AG10803 (cell line): ENCODE results near the gene NEGR1.

Experiments
- DNase-seq: peaks from one replicate; pipeline ENCODE4 v3.0.0; 2010; ENCODE audit warnings: low read depth
- H3K4me3 ChIP-seq: 2 replicates; pipeline ENCODE4 v1.5.1; 2011; ENCODE audit warnings: mild to moderate bottlenecking, low read length, control low read depth
- CTCF ChIP-seq: conservative IDR thresholded peaks from 2 replicates; pipeline ENCODE4 v1.5.1; 2011; ENCODE audit warnings: mild to moderate bottlenecking, low read length, control low read depth, inconsistent platforms

NEGR1 gene

GRCh38 chr1:71645015-71645414, 637.3 kb downstream of the NEGR1 start:
- no peak for DNase-seq
- no peak overlapping the region for H3K4me3 ChIP-seq
- no peak for TF ChIP-seq CTCF

GRCh38 chr1:71641903-71642302, 640.4 kb downstream of the NEGR1 start:
- DNase-seq: no peak
- no peak overlapping the region for H3K4me3 ChIP-seq
- TF ChIP-seq CTCF: no peak

- H3K4me3 ChIP-seq: no peak overlapping the region
- DNase-seq: no peak
These were observed 641.3 kb downstream of the NEGR1 start for GRCh38 chr1:71640998-71641397.

DNA sequence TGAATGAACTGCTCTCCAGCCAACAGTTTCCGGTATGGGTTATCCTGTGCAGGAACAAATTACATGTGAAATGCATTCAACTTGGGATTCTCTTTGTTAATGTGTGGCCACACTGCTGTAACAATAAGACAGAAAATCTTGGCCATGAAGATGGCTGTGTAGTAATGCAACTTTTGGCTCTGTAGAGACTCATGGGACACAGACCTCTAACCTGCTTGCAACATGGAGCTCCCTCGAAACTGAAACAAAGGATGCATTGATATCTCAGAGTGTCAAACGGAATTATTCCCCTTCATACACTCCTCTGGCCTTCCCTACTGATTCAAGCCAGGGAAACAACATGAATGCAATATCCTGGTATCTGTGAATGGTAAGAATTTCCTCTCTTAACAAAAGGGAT, 642.2 kb downstream of the NEGR1 start:
- TF ChIP-seq CTCF: no peak
- no peak for DNase-seq
- no peak overlapping the region for H3K4me3 ChIP-seq

More at GRCh38 chr1:71640998-71641397, 641.3 kb downstream of the NEGR1 start:
- no peak for TF ChIP-seq CTCF

- DNase-seq: peak; percentile 70
- no peak for TF ChIP-seq CTCF
These were observed 644.1 kb downstream of the NEGR1 start for GRCh38 chr1:71638081-71638766.

GRCh38 chr1:71635568-71635967, 646.8 kb downstream of the NEGR1 start:
- TF ChIP-seq CTCF: no peak
- no peak overlapping the region for H3K4me3 ChIP-seq
- no peak for DNase-seq

More at GRCh38 chr1:71638081-71638766, 644.1 kb downstream of the NEGR1 start:
- H3K4me3 ChIP-seq: no peak overlapping the region

GRCh38 chr1:71634159-71634558, 648.2 kb downstream of the NEGR1 start:
- no peak for TF ChIP-seq CTCF
- no peak for DNase-seq
- no peak overlapping the region for H3K4me3 ChIP-seq
